Adrenal gland (tissue), 12 donors: ENCODE results near the gene OSTC. TPM values are rescaled to one million over a fixed set of nuclear protein-coding genes. Genes with fewer than 3 reads are reported as not detected.

ENCODE experiments used
- DNase-seq, 7 donors: peaks; one replicate each; pipeline ENCODE4 v3.0.0-alpha.2; 2019 to 2020
- H3K27ac ChIP-seq, 5 donors: fragments of 200-600 bp; sonication (generic) in 4 of 5; 1 replicate in 3 of 5; 2 replicates in 2 of 5; pipeline versions ENCODE4 v1.5.1 to v1.8.0; 2016 to 2020; ENCODE audit warnings: mild to moderate bottlenecking in 1 of 5
- H3K27me3 ChIP-seq: fragments of 200-600 bp; 2 replicates; pipeline ENCODE4 v1.8.0; 2021
- H3K36me3 ChIP-seq, 2 donors: fragments of 200-600 bp; replicated peaks in 1 of 2; 1 replicate in 1 of 2; 2 replicates in 1 of 2; pipeline versions ENCODE4 v1.5.1 to v1.8.0; 2018 to 2022
- H3K4me1 ChIP-seq, 2 donors: fragments of 200-600 bp; replicated peaks in 1 of 2; 1 replicate in 1 of 2; 2 replicates in 1 of 2; pipeline versions ENCODE4 v1.5.1 to v1.8.0; 2018 to 2021
- H3K4me3 ChIP-seq, 4 donors: fragments of 200-600 bp; sonication (generic) in 3 of 4; one replicate each; pipeline ENCODE4 v1.5.1; 2016 to 2018
- H3K9me3 ChIP-seq, 3 donors: fragments of 200-600 bp; sonication (generic) in 1 of 3; replicated peaks in 1 of 3; 1 replicate in 2 of 3; 2 replicates in 1 of 3; pipeline versions ENCODE4 v1.5.1 to v1.8.0; 2016 to 2021
- POLR2A ChIP-seq, 2 donors: fragments of 450-650 bp; IDR thresholded peaks; one replicate each; pipeline ENCODE4 v1.6.1; 2017; ENCODE audit warnings: antibody characterized with exemption in 2 of 2, mild to moderate bottlenecking in 2 of 2, moderate library complexity in 1 of 2
- WGBS, 4 donors: extraction: QIAGEN DNeasy Blood & Tissue Kit in 2 of 4; methylation state at CpG; one replicate each; pipeline versions ENCODE4 v1.1.5 to v1.1.7; 2013 to 2017; 5-methylcytosine and 5-hydroxymethylcytosine counted together
- intact Hi-C, 2 donors: fragments of 100-400 bp; cut with DNase I; formaldehyde crosslinking; loops; one replicate each; pipeline versions ENCODE4 v1.14.1 to v1.15.0; 2022 to 2023
- polyA plus RNA-seq, 3 donors: library from polyadenylated mRNA; stranded (reverse); fragments of 200-250 nt in 2 of 3; fragments of 350-450 nt in 1 of 3; fragmentation: Illumina TruSeq in 1 of 3; extraction: RNeasy Lipid Tissue Mini Kit (QIAGEN cat#74804) in 1 of 3; gene quantifications; one replicate each; pipeline ENCODE4 v1.2.3, GENCODE V29; 2013 to 2014
- total RNA-seq, 9 donors: library from RNA; depleted of rRNA in 4 of 9; stranded (reverse); fragments of >200 nt in 4 of 9; fragments of 120-200 nt in 1 of 9; fragmentation: NEBNext Ultra II Directional in 1 of 9; extraction: Animal tissue kit (Norgen Biotek cat#: 25700) in 1 of 9; gene quantifications; one replicate each; pipeline versions ENCODE4 v1.1.0 to v1.2.4, GENCODE V29; 2013 to 2023
- TF ChIP-seq, protein P1 (sequence below), 6 experiments: fragments of 450-650 bp in 4 of 6; fragments of 200-600 bp in 2 of 6; sonication (generic) in 1 of 6; IDR thresholded peaks; 1 replicate in 5 of 6; 2 replicates in 1 of 6; pipeline versions ENCODE4 v1.5.1 to v1.8.0; 2016 to 2021; ENCODE audit warnings: antibody characterized with exemption in 6 of 6, mild to moderate bottlenecking in 2 of 6, moderate library complexity in 1 of 6
- donor health status: healthy with polysubstance abuse.
- donor health status: Bipolar disorder and iron deficiency.
- donor health status: DM: yes; HTN: yes; CAD: no.
- donor health status: DM: no; HTN: no; CAD: no.
- donor health status: DM: no; HTN: no; CAD: no.
- donor health status: DM: yes; HTN: yes; CAD: no.

OSTC gene
- total and polyA plus RNA-seq, 12 donors = 50.4 to 297 (median 75.7) TPM

DNA sequence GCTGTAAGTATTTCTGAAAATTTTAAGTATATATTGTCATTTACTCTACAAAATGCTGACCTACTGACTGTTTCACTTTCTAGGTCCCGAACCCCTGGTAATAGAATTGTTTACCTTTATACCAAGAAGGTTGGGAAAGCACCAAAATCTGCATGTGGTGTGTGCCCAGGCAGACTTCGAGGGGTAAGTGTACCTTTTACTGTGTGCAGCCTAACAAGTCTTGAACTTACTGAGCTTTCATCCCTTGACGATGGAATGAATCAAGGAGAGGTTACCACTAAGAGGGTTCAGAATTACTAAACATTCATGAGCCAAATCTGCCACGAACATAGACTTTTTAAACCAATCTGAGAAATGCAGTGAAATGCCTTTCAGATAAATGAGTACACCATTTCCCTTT, 28.4 kb upstream of the OSTC start:
- no peak overlapping the region for H3K4me3 ChIP-seq
- peaks cover 0 to 50% of the 10 kb centered on the region in 2 donors for H3K36me3 ChIP-seq
- WGBS, 4 donors = 78 to 85% (median 81%) methylated on average over 4 of the region's 4 CpGs
- H3K27ac ChIP-seq = peak overlapping the region in 1 of 5 donors; percentile 76
- intact Hi-C loops = no loop called here
- H3K27me3 ChIP-seq = no peaks in the 10 kb centered on the region
- TF ChIP-seq POLR2A (IDR thresholded peaks at IDR 0.05) = no peak
- TF ChIP-seq, protein P1, sequence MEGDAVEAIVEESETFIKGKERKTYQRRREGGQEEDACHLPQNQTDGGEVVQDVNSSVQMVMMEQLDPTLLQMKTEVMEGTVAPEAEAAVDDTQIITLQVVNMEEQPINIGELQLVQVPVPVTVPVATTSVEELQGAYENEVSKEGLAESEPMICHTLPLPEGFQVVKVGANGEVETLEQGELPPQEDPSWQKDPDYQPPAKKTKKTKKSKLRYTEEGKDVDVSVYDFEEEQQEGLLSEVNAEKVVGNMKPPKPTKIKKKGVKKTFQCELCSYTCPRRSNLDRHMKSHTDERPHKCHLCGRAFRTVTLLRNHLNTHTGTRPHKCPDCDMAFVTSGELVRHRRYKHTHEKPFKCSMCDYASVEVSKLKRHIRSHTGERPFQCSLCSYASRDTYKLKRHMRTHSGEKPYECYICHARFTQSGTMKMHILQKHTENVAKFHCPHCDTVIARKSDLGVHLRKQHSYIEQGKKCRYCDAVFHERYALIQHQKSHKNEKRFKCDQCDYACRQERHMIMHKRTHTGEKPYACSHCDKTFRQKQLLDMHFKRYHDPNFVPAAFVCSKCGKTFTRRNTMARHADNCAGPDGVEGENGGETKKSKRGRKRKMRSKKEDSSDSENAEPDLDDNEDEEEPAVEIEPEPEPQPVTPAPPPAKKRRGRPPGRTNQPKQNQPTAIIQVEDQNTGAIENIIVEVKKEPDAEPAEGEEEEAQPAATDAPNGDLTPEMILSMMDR (IDR thresholded peaks at IDR 0.05) = no peak
- DNase-seq = no peak
- H3K4me1 ChIP-seq = peaks cover 5 to 33% of the 10 kb centered on the region in 2 donors
- H3K9me3 ChIP-seq = no peaks in the 10 kb centered on the region

DNA sequence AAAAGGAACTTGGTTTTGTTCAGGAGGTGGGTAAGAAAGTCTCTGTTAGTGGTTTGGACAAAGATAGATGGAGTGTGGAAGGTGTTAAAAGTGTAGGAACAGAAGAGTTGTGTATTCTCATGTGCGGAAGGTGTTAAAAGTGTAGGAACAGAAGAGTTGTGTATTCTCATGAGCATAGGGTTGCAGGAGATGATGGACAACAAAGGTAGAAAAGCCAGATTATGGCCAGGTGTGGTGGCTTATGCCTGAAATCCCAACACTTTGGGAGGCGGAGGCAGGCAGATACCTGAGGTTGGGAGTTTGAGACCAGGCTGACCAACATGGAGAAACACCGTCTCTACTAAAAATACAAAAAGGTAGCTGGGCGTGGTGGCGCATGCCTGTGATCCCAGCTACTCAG, 27.6 kb upstream of the OSTC start:
- no peaks in the 10 kb centered on the region for H3K27me3 ChIP-seq
- no peak overlapping the region for H3K27ac ChIP-seq
- H3K4me3 ChIP-seq = no peak overlapping the region
- TF ChIP-seq POLR2A (IDR thresholded peaks at IDR 0.05) = no peak
- TF ChIP-seq, protein P1 (IDR thresholded peaks at IDR 0.05) = no peak
- intact Hi-C loops = no loop called here
- no peaks in the 10 kb centered on the region for H3K9me3 ChIP-seq
- peaks cover 5 to 33% of the 10 kb centered on the region in 2 donors for H3K4me1 ChIP-seq
- H3K36me3 ChIP-seq = peaks cover 0 to 50% of the 10 kb centered on the region in 2 donors
- 94 to 96% (median 96%) methylated on average over 5 of the region's 5 CpGs for WGBS, 4 donors
- no peak for DNase-seq

DNA sequence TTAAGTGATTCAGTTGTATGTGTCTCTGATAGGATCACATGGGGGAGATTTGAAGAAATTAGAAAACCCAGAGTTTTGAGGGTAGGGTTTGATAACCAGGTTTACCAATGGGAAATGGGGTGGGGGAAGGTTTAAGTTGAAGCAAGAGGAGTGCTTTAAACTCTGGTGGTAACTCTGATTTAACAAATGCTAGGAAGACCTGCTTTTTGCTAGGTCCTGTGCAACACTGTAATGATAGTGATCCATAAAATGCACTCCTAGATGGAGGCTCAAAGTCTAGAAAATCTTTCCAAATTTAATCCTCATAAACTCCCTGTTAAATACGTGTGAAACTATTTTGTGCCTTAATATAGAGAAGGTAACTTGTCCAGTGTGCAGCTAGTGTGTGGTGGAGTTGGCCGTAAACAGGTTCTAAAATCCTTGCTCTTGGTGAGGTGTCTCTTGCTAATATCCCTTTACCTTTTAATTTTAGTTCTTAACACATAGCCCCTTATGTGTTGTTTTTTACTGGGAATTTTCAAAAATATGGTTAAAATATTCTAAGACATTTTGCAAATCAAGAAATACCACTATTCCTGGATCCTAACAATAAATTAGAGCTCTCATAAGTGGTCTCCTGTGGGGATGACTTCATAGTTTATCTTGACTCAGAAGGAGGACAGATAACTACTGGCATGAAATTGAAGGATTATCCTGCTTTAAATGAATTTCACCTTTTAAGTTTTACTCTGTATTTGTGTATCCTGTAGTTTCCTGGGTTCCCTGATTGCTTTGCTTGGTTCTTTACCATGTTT, 25.9 kb upstream of the OSTC start:
- no peak for TF ChIP-seq POLR2A (IDR thresholded peaks at IDR 0.05)
- TF ChIP-seq, protein P1 (IDR thresholded peaks at IDR 0.05) = no peak
- no peak overlapping the region for H3K27ac ChIP-seq
- H3K27me3 ChIP-seq = no peaks in the 10 kb centered on the region
- intact Hi-C loops = no loop called here
- DNase-seq = no peak
- WGBS, 4 donors = 72 to 79% (median 73%) methylated on average over 2 of the region's 2 CpGs
- no peaks in the 10 kb centered on the region for H3K9me3 ChIP-seq
- H3K4me1 ChIP-seq = peaks cover 5 to 33% of the 10 kb centered on the region in 2 donors
- H3K36me3 ChIP-seq = peaks cover 0 to 56% of the 10 kb centered on the region in 2 donors
- no peak overlapping the region for H3K4me3 ChIP-seq

DNA sequence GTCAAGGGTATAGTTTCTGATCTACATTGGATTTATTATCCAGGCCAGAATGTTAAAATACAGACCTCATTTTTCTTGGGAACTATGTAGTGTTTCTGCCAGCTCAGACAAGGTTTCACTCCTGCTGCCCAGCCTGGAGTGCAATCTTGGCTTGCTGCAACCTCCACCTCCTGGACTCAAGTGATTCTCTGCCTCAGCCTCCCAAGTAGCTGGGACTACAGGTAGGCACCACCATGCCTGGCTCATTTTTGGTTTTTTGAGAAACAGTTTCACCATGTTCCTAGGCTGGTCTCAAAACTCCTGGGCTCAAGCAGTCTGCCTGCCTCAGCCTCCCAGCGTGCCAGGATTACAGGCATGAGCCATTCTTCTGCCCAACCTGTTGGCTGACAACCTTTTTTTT, 24.3 kb upstream of the OSTC start:
- H3K9me3 ChIP-seq = no peaks in the 10 kb centered on the region
- WGBS, 4 donors = 88 to 100% (median 100%) methylated on average over 1 of the region's 1 CpG
- H3K27me3 ChIP-seq = no peaks in the 10 kb centered on the region
- H3K27ac ChIP-seq = no peak overlapping the region
- no peak overlapping the region for H3K4me3 ChIP-seq
- no peak for TF ChIP-seq POLR2A (IDR thresholded peaks at IDR 0.05)
- TF ChIP-seq, protein P1 (IDR thresholded peaks at IDR 0.05) = no peak
- intact Hi-C loops = no loop called here
- DNase-seq = no peak
- peaks cover 0 to 71% of the 10 kb centered on the region in 2 donors for H3K36me3 ChIP-seq
- H3K4me1 ChIP-seq = peaks cover 5 to 32% of the 10 kb centered on the region in 2 donors
